ENCODE results near the gene VWA8.

DNA sequence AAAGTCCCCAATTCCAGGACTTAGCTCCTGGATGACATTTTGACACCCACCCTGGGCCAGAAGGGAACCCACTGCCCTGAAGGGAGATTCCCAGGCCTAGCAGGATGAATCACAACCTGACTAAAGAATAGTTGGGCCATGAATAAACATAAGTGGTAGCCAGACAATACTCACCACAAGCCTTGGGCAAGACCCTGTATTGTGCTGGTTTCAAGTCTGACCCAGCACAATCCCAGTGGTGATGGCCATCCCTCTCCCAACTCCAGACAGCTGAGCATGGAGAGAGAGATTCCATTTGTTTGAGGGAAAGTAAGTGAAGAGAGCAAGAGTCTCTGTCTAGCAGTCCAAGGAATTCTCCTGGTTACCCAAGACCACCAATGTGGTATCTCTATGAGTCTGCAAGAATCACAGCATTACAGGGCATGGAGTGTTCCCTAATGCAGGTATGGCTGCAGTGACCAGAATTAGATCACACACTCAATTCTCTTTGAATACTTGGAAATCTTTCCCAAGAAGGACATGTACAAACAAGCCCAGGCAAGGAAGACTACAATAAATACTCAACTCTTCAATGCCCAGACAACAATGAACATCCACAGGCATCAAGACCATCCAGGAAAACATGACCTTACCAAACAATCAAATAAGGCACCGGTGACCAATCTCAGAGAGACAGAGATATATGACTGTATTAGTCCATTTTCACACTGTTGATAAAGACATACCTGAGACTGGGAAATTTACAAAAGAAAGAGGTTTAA lies 158.0 kb downstream of the VWA8 start:
- TF ChIP-seq EGR1 (IDR thresholded peaks at IDR 0.05; ENCODE audit: borderline replicate concordance, low read depth, low read length) = no peak
- TF ChIP-seq, protein P1, sequence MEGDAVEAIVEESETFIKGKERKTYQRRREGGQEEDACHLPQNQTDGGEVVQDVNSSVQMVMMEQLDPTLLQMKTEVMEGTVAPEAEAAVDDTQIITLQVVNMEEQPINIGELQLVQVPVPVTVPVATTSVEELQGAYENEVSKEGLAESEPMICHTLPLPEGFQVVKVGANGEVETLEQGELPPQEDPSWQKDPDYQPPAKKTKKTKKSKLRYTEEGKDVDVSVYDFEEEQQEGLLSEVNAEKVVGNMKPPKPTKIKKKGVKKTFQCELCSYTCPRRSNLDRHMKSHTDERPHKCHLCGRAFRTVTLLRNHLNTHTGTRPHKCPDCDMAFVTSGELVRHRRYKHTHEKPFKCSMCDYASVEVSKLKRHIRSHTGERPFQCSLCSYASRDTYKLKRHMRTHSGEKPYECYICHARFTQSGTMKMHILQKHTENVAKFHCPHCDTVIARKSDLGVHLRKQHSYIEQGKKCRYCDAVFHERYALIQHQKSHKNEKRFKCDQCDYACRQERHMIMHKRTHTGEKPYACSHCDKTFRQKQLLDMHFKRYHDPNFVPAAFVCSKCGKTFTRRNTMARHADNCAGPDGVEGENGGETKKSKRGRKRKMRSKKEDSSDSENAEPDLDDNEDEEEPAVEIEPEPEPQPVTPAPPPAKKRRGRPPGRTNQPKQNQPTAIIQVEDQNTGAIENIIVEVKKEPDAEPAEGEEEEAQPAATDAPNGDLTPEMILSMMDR (IDR thresholded peaks at IDR 0.05; ENCODE audit: control extremely low read depth in 1 of 3, insufficient read depth in 1 of 3, low read depth in 1 of 3, low read length in 3 of 3) = no peak
